HG03045 (cell line): ENCODE results near the gene PSMD2.
"Not testable (repeated sequence)": the region's sequence is repeated elsewhere in the genome, so short reads cannot be mapped to it uniquely, and the experiment has no call there.

Experiments
- ATAC-seq: cut with Tn5 transposase; IDR thresholded peaks from one replicate; pipeline ENCODE4 v1.9.1; 2021; ENCODE audit warnings: mild to moderate bottlenecking, moderate library complexity; ENCODE audit not compliant: unreplicated experiment

Gene PSMD2

GRCh38 chr3:184337981-184338380 is 38.9 kb downstream of the PSMD2 start:
- ATAC-seq = no peak

GRCh38 chr3:184338511-184338945 is 39.5 kb downstream of the PSMD2 start:
- no peak for ATAC-seq

GRCh38 chr3:184339001-184339400 is 40.0 kb downstream of the PSMD2 start:
- no peak for ATAC-seq

GRCh38 chr3:184339451-184340135 is 40.6 kb downstream of the PSMD2 start:
- not testable (repeated sequence) for ATAC-seq

GRCh38 chr3:184341925-184342324 is 42.9 kb downstream of the PSMD2 start:
- no peak for ATAC-seq

GRCh38 chr3:184343200-184343876 is 44.3 kb downstream of the PSMD2 start:
- no peak for ATAC-seq

- no peak for ATAC-seq
These were observed 45.7 kb downstream of the PSMD2 start for GRCh38 chr3:184344579-184345316.

- ATAC-seq = no peak
These were observed 46.5 kb downstream of the PSMD2 start for GRCh38 chr3:184345317-184346144.

GRCh38 chr3:184346480-184347190 is 47.6 kb downstream of the PSMD2 start:
- no peak for ATAC-seq

- no peak for ATAC-seq
These were observed 48.4 kb downstream of the PSMD2 start for GRCh38 chr3:184347321-184348056.

- ATAC-seq = no peak
These were observed 49.0 kb downstream of the PSMD2 start for GRCh38 chr3:184348057-184348382.

GRCh38 chr3:184349563-184350470 is 50.8 kb downstream of the PSMD2 start:
- ATAC-seq = no peak

GRCh38 chr3:184350618-184351017 is 51.6 kb downstream of the PSMD2 start:
- ATAC-seq = no peak

- no peak for ATAC-seq
These were observed 52.6 kb downstream of the PSMD2 start for GRCh38 chr3:184351511-184352148.

- no peak for ATAC-seq
These were observed 53.2 kb downstream of the PSMD2 start for GRCh38 chr3:184352149-184352785.

- ATAC-seq = no peak
These were observed 54.0 kb downstream of the PSMD2 start for GRCh38 chr3:184352897-184353545.

GRCh38 chr3:184353546-184353941 is 54.5 kb downstream of the PSMD2 start:
- no peak for ATAC-seq
